Measurements from ENCODE around the gene IZUMO4. TPM values are rescaled to one million over a fixed set of nuclear protein-coding genes. Genes with fewer than 3 reads are reported as not detected.

Gene IZUMO4
- total RNA-seq, 2 donors from 2014 or later, result 0.67 to 1.4 TPM

GRCh38 chr19:2148482-2149135, 51.9 kb downstream of the IZUMO4 start:
- Histone ChIP-seq H3K36me3 (no peaks in the 10 kb centered on the region), H3K4me3 (no peak overlapping the region), H3K27me3 (no peaks in the 10 kb centered on the region), H3K9me3 (no peaks in the 10 kb centered on the region), H3K4me1 (peaks cover 0 to 40% of the 10 kb centered on the region in 2 donors), H3K27ac (peak overlapping the region; percentile 89 to 92)
- no peak for DNase-seq (ENCODE audit: low spot score)
- no peak for TF ChIP-seq CTCF (IDR thresholded peaks at IDR 0.05)

Other genes starting within 250 kb of the IZUMO4 start
- gene REXO1, start 248.4 kb upstream of the IZUMO4 start, total RNA-seq, result 10 to 100 TPM in 1 of 2 donors, 1 to 10 TPM in 1; 9.6 to 12.1 TPM
- 1 to 10 TPM; 4.4 to 5.6 TPM for gene KLF16, start 233.3 kb upstream of the IZUMO4 start, total RNA-seq
- gene ABHD17A, start 211.4 kb upstream of the IZUMO4 start, total RNA-seq, result 10 to 100 TPM; 92.6 to 99.5 TPM
- 1 to 10 TPM; 1.7 to 4.0 TPM for gene ADAT3, start 191.5 kb upstream of the IZUMO4 start, total RNA-seq
- 10 to 100 TPM; 35.0 to 42.1 TPM for gene SCAMP4, start 191.5 kb upstream of the IZUMO4 start, total RNA-seq
- 10 to 100 TPM; 29.0 to 35.8 TPM for gene CSNK1G2, start 155.7 kb upstream of the IZUMO4 start, total RNA-seq
- gene BTBD2, start 81.2 kb upstream of the IZUMO4 start, total RNA-seq, result 10 to 100 TPM; 54.8 to 55.9 TPM
- 100 to 1,000 TPM in 1 of 2 donors, 10 to 100 TPM in 1; 90.3 to 107 TPM for gene MKNK2, start 45.7 kb upstream of the IZUMO4 start, total RNA-seq
- 10 to 100 TPM; 19.7 to 29.4 TPM for gene MOB3A, start 589 bp upstream of the IZUMO4 start, total RNA-seq
- gene AP3D1, start 54.7 kb downstream of the IZUMO4 start, total RNA-seq, result 10 to 100 TPM; 82.7 to 95.8 TPM
- 10 to 100 TPM in 1 of 2 donors, 1 to 10 TPM in 1; 6.7 to 10.3 TPM for gene DOT1L, start 67.0 kb downstream of the IZUMO4 start, total RNA-seq
- 10 to 100 TPM; 44.1 to 53.0 TPM for gene PLEKHJ1, start 139.4 kb downstream of the IZUMO4 start, total RNA-seq
- 10 to 100 TPM; 17.3 to 30.4 TPM for gene SF3A2, start 139.9 kb downstream of the IZUMO4 start, total RNA-seq
- gene AMH, start 152.4 kb downstream of the IZUMO4 start, total RNA-seq, result under 1 TPM in 1 of 2 donors, not detected in 1; 0.98 TPM
- gene JSRP1, start 159.5 kb downstream of the IZUMO4 start, total RNA-seq, result under 1 TPM in 1 of 2 donors, not detected in 1; 0.39 TPM
- 1 to 10 TPM; 1.5 to 1.9 TPM for gene PEAK3, start 185.3 kb downstream of the IZUMO4 start, total RNA-seq
- gene LINGO3, start 211.2 kb downstream of the IZUMO4 start, total RNA-seq, result not detected
- gene LSM7, start 231.7 kb downstream of the IZUMO4 start, total RNA-seq, result 100 to 1,000 TPM in 1 of 2 donors, 10 to 100 TPM in 1; 38.6 to 104 TPM
- gene SPPL2B, start 231.8 kb downstream of the IZUMO4 start, total RNA-seq, result 10 to 100 TPM; 16.7 to 19.8 TPM